Activated T-helper 9 cell treated with anti-CD3 and anti-CD28 coated beads, Interleukin-2, amount 50 U/mL, for 16 hours (primary cell): ENCODE data around the gene MB21D2.

Experiments used
- DNase-seq: peaks from one replicate; pipeline ENCODE4 v3.0.0-alpha.2; 2020; ENCODE audit warnings: low read depth

Gene MB21D2

GRCh38 chr3:192921793-192922192, 4.1 kb upstream of the MB21D2 start:
- DNase-seq, result no peak

GRCh38 chr3:192920411-192920810, 2.8 kb upstream of the MB21D2 start:
- DNase-seq, result no peak

DNA sequence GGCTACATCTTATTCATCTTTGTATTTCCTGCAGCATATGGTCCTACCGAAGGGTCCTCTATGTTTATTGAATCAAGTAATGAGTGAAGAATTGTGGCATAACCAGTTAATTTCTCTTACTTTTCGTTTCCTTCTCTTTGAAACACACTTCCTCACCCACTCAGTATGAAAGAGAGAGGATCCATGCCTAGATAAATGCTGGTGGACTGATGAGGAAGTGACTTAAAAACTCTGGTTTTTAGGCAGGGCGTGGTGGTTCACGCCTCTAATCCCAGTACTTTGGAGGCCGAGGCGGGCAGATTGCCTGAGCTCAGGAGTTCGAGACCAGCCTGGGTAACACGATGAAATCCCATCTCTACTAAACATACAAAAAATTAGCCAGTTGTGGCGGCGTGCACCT, 2.2 kb upstream of the MB21D2 start:
- DNase-seq, result no peak

DNA sequence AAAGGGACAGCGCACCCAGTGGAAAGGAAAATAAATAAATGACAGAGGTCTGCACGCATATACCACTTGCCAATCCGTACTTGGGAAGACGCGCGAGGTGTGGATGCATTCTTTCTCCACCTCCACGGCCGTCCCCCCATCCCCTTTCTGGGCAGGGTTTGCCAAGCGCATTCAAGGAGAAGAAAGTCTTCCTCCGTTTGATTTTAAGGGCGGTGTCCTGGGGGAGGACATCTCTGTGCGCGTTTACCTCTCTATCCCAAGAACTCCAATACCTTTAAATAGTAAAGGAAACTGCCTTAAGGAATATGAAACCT, 576 bp upstream of the MB21D2 start:
- DNase-seq, result no peak

- DNase-seq, result peak; percentile 17
These were observed 640 bp downstream of the MB21D2 start for GRCh38 chr3:192917028-192917403.

DNA sequence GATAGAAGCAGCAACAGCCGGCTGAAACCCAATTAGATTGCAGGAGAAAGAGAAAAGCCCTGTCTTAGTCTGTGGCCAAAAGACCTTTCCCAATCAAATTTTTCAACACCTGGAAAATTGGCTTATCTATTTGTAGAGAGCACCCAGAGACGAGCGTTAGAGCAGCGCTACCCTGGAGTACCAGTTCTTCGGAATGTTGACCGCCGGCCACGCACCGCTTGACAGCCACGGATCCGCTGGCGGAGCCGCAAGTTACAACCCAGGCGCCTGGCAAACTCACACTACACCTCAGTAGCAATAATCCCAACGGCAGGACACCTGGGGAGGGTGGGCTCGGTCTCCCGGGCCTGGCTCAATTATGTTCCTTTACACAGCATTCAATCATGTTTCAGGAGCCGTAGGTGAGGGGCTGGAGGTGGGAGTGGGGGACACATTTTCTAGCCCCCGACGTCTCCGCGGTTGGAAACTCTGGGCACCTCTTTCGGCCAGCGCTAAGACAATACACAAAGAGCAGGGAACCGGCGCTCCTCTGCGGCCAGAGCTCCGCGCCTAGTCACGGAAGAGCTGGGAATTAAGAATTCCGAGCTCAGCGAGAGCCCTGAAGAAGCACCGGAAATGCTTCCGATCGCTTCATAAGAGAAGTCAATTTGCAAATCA, 1.2 kb downstream of the MB21D2 start:
- no peak for DNase-seq

DNA sequence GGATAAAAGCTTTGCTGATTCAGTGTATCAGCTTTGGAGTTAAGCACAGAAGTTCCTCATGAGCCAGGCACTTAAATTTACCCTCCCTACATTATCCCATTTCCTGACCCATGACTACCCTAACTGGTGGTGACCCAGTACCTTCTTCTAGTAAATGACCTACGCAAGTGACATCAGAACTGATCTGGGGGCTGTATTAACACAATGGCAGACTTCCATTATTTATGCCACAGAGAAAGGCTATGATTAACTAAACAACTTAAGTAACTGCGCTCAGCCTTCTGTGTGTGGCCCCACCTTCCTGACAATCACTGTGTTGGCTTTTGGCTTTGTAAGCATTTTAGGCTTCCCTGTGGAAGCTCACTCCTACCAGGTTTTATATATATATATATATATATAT, 1.9 kb downstream of the MB21D2 start:
- DNase-seq, result no peak

DNA sequence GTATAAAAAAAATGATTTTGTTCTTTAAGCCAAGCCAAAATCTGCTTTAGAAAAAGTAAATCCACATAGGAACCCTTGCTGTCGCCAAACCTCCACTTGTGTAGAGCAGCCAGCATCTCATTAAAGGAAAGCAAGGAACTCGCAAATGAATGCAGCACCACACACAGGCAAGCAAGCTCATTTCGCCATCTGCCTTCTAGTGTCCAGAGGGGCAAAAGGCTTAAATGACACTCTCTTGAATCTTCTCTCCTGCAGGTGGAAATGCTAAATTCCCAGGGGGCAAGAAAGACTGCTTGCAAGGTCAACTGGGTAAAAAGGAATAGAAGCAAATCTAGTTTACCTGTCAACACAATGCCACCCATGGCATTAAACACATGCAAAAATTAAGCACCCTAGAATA, 2.4 kb downstream of the MB21D2 start:
- DNase-seq, result no peak

- DNase-seq, result no peak
These were observed 2.8 kb downstream of the MB21D2 start for GRCh38 chr3:192914848-192915247.

DNA sequence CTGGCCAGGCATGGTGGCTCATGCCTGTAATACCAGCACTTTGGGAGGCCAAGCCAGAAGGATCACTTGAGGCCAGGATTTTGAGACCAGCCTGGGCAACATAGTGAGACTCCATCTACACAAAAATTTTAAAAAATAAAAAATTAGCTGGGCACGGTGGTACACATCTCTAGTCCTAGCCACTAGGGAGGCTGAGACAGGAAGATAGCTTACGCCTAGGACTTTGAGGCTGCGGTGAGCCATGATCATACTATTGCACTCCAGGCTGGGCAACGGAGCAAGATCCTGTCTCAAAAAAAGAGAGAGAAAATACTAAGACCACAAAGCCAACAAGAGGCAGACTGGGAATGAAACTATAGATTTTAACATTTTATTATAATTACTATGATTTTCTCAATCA, 4.1 kb downstream of the MB21D2 start:
- no peak for DNase-seq

DNA sequence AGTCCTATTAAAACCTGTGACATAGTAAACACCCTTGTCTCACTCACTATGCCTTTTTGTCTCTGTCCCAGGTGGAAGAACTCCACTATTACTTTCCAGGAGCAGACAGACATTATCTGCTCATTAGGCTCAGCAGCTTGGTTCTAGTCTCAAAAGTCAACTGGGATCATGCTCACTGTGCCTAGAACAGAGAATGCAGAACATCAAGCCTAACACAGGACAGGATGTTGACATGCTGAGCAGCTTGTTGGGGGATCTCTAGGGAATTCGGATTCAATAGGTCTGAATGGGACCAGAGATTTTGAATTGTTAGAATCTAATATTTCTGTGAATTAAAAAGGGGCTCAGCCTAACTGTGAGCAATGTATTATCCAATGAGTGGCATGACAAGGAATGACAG, 6.4 kb downstream of the MB21D2 start:
- no peak for DNase-seq

DNA sequence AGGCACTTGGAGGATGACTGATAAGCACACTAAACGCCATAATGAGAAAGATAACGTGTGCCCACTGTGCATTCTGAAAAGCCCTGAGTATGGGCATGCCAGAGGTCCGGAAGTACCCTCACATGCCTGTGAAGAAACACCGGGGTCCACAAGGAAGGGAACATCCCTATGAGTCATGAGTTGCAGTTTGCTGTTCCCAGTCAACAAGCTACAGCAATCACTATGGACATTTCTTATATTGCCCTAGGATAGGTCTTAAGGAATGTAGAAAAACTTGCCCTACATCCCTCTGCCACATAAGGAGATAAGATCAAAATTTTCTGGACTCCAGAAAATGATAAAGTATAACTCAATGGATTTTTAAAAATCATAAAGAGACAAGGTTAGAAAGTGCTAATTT, 9.9 kb downstream of the MB21D2 start:
- DNase-seq, result no peak

- no peak for DNase-seq
These were observed 10.7 kb downstream of the MB21D2 start for GRCh38 chr3:192906940-192907339.

DNA sequence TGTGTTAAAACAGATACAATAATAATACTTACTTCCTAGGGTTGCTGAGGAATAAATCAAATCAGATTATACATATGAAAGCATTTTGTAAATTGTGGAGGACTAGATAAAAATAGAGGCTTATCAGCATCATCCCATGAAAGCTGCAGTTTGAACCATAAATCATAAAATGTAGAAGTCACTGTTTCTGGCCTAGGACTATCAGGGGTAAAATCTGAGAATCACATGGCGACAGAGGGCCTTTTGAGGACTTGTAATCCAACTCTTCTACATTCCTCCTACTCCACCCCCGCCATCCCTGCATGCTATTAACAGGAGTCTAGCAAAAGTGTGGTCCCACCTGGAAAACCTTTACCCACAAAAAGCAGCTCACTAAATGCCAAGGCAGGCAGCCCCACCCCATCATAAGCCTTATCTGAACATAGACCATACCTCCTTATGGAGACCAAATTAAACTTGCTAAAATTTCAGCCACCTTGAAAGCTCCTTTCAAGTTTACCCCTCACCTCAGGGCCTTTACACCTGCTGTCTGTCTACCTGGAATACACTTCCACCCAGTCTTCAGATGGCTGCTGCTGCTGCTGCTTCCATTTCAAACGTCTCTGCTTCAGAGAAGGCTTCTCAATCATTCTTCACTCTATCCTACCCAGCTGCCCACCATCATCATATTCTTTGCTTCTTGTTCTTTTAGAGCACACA, 11.5 kb downstream of the MB21D2 start:
- DNase-seq, result no peak

DNA sequence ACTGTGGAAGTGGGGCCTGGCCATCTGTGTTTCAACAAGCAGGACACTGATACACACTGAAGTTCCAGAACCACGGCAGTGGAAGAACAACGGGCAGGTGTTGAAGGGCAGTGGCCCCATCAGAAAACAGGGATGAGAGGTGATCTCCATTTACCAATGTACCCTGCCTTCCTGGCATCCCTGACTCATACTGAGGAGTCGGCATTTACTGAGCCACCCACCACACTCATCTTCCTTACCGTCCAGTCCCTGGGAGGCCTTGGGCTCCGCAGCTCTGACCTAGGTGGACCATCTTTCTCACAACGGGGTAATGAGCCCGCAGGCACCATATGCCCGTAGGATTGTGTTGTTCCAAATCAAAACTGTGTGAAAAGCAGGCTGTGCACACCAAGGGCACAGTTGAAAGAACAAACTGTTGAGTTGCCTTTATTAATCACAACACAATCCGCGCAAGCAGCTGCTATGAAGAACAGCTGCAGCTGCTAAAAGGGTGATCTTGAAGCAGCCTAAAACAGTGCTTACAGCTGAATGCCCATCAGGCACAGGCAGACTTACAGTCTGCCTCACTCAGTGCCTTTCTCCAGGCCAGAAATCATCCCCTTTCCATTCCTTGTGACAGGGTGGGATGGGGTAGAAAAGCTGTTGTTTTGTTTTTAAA, 12.9 kb downstream of the MB21D2 start:
- no peak for DNase-seq

GRCh38 chr3:192902549-192902948, 15.1 kb downstream of the MB21D2 start:
- no peak for DNase-seq

- no peak for DNase-seq
These were observed 16.2 kb downstream of the MB21D2 start for GRCh38 chr3:192901435-192901834.

DNA sequence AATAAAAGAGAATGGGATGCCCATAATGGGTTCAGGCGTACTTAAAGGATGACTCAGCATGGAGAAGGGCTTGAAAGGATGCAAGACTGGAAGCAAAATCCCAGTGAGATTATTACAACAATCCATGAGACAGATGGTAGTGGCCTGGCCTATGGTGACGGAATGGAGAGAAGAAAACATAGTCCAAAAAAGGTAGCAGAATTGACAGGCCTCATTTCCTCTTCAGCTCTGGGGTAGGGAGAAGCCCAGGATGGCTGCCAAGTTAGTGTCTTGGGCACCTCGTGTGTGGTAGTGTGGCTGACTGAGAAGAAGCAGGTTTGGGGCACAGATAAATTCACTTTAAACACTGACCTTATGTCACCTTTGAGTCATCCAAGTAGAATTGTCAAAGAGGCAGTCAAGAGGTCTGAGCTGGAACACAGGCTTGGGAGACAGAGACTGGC, 18.1 kb downstream of the MB21D2 start:
- DNase-seq, result no peak

DNA sequence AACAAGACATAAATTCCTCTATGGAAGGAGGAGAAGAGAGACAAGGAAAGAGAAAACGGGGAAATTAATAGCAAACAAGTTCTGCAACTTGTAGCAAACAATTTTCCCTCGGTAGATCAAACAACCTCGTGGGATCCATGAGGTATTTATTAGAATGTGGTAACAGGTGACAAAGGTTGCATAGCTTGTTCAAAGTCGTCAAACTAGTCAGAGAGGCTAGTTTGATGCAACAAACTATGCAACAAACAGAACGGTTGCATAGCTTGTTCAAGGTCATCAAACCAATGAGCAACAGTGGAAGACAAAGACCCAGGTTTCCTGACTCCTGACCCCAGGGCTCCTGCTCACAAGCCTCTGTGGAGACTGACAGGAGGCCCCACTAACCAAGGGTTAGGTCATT, 20.7 kb downstream of the MB21D2 start:
- DNase-seq, result no peak

- DNase-seq, result no peak
These were observed 21.4 kb downstream of the MB21D2 start for GRCh38 chr3:192896208-192896607.

GRCh38 chr3:192894676-192895075, 23.0 kb downstream of the MB21D2 start:
- DNase-seq, result no peak

DNA sequence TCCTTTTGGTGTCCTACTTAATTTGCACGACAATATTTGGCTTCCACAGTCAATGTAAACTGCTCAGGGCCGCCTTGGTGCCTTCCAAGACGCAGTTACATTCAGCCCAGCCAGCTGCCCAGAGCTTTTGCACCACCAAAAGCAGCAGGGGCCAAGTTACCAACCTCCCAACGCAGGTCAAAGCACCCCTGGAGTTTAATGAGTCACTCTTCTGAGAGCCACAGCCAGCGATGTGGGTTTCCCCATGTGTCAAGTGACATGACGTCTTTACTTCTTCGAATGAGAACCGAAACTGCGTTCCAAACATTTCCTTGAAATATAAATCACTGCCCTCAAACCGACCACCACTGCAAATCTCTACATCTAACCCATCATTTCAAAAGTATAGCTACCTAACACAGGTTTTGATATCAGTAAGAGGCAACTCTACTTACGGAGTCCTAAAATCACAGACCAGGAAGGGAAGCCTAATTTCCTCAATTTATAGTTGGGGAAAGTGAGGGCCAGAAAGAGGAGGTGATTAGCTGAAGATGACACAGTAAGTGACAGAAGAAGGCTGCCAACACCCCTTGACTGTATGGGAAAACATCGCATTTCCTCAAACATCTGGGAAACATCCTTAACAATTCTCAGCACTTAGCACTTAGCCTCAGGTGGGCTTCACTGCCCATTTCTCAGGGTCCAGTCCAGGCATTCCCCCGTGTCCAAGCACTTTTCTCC, 24.5 kb downstream of the MB21D2 start:
- peak; percentile 53 for DNase-seq
